Adrenal gland (tissue), 12 donors: ENCODE measurements around the gene ASB13. TPM values are rescaled to one million over a fixed set of nuclear protein-coding genes. Genes with fewer than 3 reads are reported as not detected.
A peak's percentile ranks its signal among the peaks of the same experiment; 100 is the strongest.

Experiments
- DNase-seq, 7 donors: peaks; one replicate each; pipeline ENCODE4 v3.0.0-alpha.2; 2019 to 2020
- H3K27ac ChIP-seq, 5 donors: fragments of 200-600 bp; sonication (generic) in 4 of 5; 1 replicate in 3 of 5; 2 replicates in 2 of 5; pipeline versions ENCODE4 v1.5.1 to v1.8.0; 2016 to 2020; ENCODE audit warnings: mild to moderate bottlenecking in 1 of 5
- H3K27me3 ChIP-seq: fragments of 200-600 bp; 2 replicates; pipeline ENCODE4 v1.8.0; 2021
- H3K36me3 ChIP-seq, 2 donors: fragments of 200-600 bp; replicated peaks in 1 of 2; 1 replicate in 1 of 2; 2 replicates in 1 of 2; pipeline versions ENCODE4 v1.5.1 to v1.8.0; 2018 to 2022
- H3K4me1 ChIP-seq, 2 donors: fragments of 200-600 bp; replicated peaks in 1 of 2; 1 replicate in 1 of 2; 2 replicates in 1 of 2; pipeline versions ENCODE4 v1.5.1 to v1.8.0; 2018 to 2021
- H3K4me3 ChIP-seq, 4 donors: fragments of 200-600 bp; sonication (generic) in 3 of 4; one replicate each; pipeline ENCODE4 v1.5.1; 2016 to 2018
- H3K9me3 ChIP-seq, 3 donors: fragments of 200-600 bp; sonication (generic) in 1 of 3; replicated peaks in 1 of 3; 1 replicate in 2 of 3; 2 replicates in 1 of 3; pipeline versions ENCODE4 v1.5.1 to v1.8.0; 2016 to 2021
- CTCF ChIP-seq, 6 experiments: fragments of 450-650 bp in 4 of 6; fragments of 200-600 bp in 2 of 6; sonication (generic) in 1 of 6; IDR thresholded peaks; 1 replicate in 5 of 6; 2 replicates in 1 of 6; pipeline versions ENCODE4 v1.5.1 to v1.8.0; 2016 to 2021; ENCODE audit warnings: antibody characterized with exemption in 6 of 6, mild to moderate bottlenecking in 2 of 6, moderate library complexity in 1 of 6
- POLR2A ChIP-seq, 2 donors: fragments of 450-650 bp; IDR thresholded peaks; one replicate each; pipeline ENCODE4 v1.6.1; 2017; ENCODE audit warnings: antibody characterized with exemption in 2 of 2, mild to moderate bottlenecking in 2 of 2, moderate library complexity in 1 of 2
- WGBS, 4 donors: extraction: QIAGEN DNeasy Blood & Tissue Kit in 2 of 4; methylation state at CpG; one replicate each; pipeline versions ENCODE4 v1.1.5 to v1.1.7; 2013 to 2017; 5-methylcytosine and 5-hydroxymethylcytosine counted together
- intact Hi-C, 2 donors: fragments of 100-400 bp; cut with DNase I; formaldehyde crosslinking; loops; one replicate each; pipeline versions ENCODE4 v1.14.1 to v1.15.0; 2022 to 2023
- polyA plus RNA-seq, 3 donors: library from polyadenylated mRNA; stranded (reverse); fragments of 200-250 nt in 2 of 3; fragments of 350-450 nt in 1 of 3; fragmentation: Illumina TruSeq in 1 of 3; extraction: RNeasy Lipid Tissue Mini Kit (QIAGEN cat#74804) in 1 of 3; gene quantifications; one replicate each; pipeline ENCODE4 v1.2.3, GENCODE V29; 2013 to 2014
- total RNA-seq, 9 donors: library from RNA; depleted of rRNA in 4 of 9; stranded (reverse); fragments of >200 nt in 4 of 9; fragments of 120-200 nt in 1 of 9; fragmentation: NEBNext Ultra II Directional in 1 of 9; extraction: Animal tissue kit (Norgen Biotek cat#: 25700) in 1 of 9; gene quantifications; one replicate each; pipeline versions ENCODE4 v1.1.0 to v1.2.4, GENCODE V29; 2013 to 2023
- donor health status: healthy with polysubstance abuse.
- donor health status: Bipolar disorder and iron deficiency.
- donor health status: DM: yes; HTN: yes; CAD: no.
- donor health status: DM: no; HTN: no; CAD: no.
- donor health status: DM: no; HTN: no; CAD: no.
- donor health status: DM: yes; HTN: yes; CAD: no.

Gene ASB13
- total and polyA plus RNA-seq, 12 donors, result 24.4 to 65.9 (median 45.9) TPM

GRCh38 chr10:5694573-5694972 lies 28.2 kb upstream of the ASB13 start:
- intact Hi-C loops, result loop anchor here (10.0 kb wide), 2 partner anchors 80 to 180 kb away; no protein-coding TSS in a partner anchor
- TF ChIP-seq POLR2A (IDR thresholded peaks at IDR 0.05) (no peak), CTCF (IDR thresholded peaks at IDR 0.05) (no peak)
- no peaks in the 10 kb centered on the region for H3K9me3 ChIP-seq
- no peak overlapping the region for H3K27ac ChIP-seq
- H3K4me1 ChIP-seq, result peaks cover 3 to 37% of the 10 kb centered on the region in 2 donors
- no peak overlapping the region for H3K4me3 ChIP-seq
- H3K27me3 ChIP-seq, result no peaks in the 10 kb centered on the region
- H3K36me3 ChIP-seq, result no peaks in the 10 kb centered on the region
- WGBS, 4 donors, result 65 to 90% (median 68%) methylated on average over 1 of the region's 1 CpG
- no peak for DNase-seq

DNA sequence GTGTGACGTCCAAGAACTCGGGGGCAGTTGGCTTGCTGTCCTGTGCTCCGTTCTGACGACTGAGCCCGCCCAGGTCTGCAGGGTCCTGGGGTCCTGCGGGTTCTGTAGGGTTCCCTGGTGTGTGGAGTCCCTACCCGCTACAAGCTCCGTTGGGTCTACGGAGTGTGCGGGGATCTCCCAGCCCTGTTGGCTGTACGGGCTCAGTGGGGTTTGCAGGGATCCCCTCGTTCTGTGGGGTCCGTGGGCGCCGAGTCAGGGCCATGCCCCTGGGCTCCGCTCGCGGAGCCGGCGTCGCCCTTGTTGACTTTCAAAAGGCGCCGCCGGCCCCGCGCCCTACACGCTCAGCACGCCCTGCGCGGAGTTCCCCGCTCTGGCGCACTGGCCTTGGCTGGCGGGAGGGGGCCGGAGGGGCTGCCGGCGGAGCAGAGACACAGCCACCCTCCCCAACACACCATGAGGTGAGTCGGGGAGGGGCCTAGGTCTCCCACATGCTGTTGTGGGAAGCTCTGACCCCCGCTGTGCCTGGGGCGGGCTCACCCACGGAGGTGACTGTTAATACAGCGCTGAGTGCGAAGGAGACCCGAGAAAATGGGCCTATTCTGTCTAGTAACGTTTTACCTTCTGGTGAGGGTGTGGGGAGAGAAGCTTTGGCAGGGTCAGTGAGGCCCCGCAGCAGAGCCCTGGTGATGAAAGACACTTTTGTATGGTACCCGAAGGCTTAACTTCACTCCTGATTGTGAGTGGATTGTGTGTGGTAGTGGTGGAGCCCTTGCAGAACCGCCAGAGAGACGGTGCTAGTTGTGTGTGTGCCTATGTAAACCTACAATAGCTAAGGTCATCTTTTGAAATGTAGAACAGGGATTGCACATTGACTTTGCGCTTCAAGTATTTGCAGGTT lies 26.3 kb upstream of the ASB13 start:
- H3K27ac ChIP-seq, result peak overlapping the region in 4 of 5 donors; percentile 11 to 60 (median 39)

GRCh38 chr10:5691786-5692185 lies 25.4 kb upstream of the ASB13 start:
- Histone ChIP-seq H3K4me1 (peaks cover 3 to 26% of the 10 kb centered on the region in 2 donors), H3K4me3 (peak overlapping the region in 1 of 4 donors; percentile 67)
- intact Hi-C loops, result loop anchor here (10.0 kb wide), 2 partner anchors 83 to 183 kb away; no protein-coding TSS in a partner anchor

More for the DNA sequence above, 26.3 kb upstream of the ASB13 start:
- 6 to 16% (median 7%) methylated on average over 9 to 49 of the region's 49 CpGs for WGBS, 4 donors
- Histone ChIP-seq H3K4me1 (peaks cover 3 to 29% of the 10 kb centered on the region in 2 donors), H3K9me3 (no peaks in the 10 kb centered on the region), H3K4me3 (peak overlapping the region in 2 of 4 donors; percentile 24 to 67), H3K27me3 (no peaks in the 10 kb centered on the region), H3K36me3 (no peaks in the 10 kb centered on the region)
- intact Hi-C loops, result loop anchor here (10.0 kb wide), 2 partner anchors 82 to 182 kb away; no protein-coding TSS in a partner anchor
- DNase-seq, result peak; percentile 52 to 69 (median 57)
- no peak for TF ChIP-seq CTCF (IDR thresholded peaks at IDR 0.05)
- no peak for TF ChIP-seq POLR2A (IDR thresholded peaks at IDR 0.05)

More at GRCh38 chr10:5691786-5692185, 25.4 kb upstream of the ASB13 start:
- WGBS, 4 donors, result 87 to 93% (median 91%) methylated on average over 8 of the region's 8 CpGs
- H3K36me3 ChIP-seq, result no peaks in the 10 kb centered on the region
- H3K27me3 ChIP-seq, result no peaks in the 10 kb centered on the region
- H3K27ac ChIP-seq, result no peak overlapping the region
- no peak for DNase-seq
- no peaks in the 10 kb centered on the region for H3K9me3 ChIP-seq
- TF ChIP-seq CTCF (IDR thresholded peaks at IDR 0.05) (no peak), POLR2A (IDR thresholded peaks at IDR 0.05) (no peak)
